C4-2B (cell line): Measurements from ENCODE around the gene ADCY1.
"Not testable (repeated sequence)": the region's sequence is repeated elsewhere in the genome, so short reads cannot be mapped to it uniquely, and the experiment has no call there.

Experiments
- H3K27ac ChIP-seq: fragments of 450-650 bp; 2 replicates; pipeline ENCODE4 v1.5.1; 2017
- ZFX ChIP-seq: fragments of 450-650 bp; IDR thresholded peaks from 2 replicates; pipeline ENCODE4 v1.6.1; 2017
- TF ChIP-seq, protein P1 (sequence below): fragments of 450-650 bp; conservative IDR thresholded peaks from 2 replicates; pipeline ENCODE4 v1.5.1; 2017; ENCODE audit warnings: mild to moderate bottlenecking

ADCY1 gene

DNA sequence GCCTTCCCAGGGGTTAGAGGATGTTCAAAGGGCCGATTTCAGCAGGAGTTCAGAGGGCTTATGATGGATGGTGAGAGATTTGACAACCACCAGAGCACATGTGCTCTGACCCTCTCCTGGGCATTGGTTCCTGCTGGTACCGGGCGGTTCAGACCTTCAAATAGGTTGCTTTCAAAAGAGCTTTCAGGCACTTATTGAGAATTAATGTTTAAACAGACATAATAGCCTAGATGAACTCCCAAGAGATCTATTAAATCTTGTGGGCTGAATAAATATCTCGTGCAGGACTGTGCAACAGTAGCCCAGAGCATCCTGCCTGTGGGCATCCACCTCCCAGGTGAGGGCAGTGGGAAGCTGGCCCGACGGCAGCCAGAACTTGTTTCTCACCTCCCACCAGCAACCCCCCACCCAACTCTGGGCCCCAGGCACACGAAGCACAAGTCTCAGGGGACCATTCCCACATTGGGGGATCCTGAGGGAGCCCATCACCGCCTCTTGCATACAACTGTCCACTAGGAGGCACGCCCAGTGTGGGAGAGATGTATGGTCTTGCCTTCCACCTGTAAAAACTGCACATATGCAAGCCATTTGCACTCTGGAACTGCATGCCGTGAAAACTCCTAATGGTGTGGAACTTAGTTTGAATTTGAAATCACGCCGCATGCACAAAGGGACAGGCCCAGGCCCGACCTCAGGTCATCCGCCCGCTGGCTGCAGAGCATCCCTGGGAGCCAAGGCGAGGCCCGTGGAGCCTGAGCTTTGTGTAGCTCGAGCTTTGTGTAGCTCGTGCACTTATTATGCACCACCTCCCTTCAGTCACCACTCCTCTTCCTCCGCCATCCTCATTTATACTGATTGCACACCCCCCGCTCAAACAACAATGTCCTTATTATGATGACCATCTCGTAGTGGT, 147.8 kb downstream of the ADCY1 start:
- TF ChIP-seq, protein P1, sequence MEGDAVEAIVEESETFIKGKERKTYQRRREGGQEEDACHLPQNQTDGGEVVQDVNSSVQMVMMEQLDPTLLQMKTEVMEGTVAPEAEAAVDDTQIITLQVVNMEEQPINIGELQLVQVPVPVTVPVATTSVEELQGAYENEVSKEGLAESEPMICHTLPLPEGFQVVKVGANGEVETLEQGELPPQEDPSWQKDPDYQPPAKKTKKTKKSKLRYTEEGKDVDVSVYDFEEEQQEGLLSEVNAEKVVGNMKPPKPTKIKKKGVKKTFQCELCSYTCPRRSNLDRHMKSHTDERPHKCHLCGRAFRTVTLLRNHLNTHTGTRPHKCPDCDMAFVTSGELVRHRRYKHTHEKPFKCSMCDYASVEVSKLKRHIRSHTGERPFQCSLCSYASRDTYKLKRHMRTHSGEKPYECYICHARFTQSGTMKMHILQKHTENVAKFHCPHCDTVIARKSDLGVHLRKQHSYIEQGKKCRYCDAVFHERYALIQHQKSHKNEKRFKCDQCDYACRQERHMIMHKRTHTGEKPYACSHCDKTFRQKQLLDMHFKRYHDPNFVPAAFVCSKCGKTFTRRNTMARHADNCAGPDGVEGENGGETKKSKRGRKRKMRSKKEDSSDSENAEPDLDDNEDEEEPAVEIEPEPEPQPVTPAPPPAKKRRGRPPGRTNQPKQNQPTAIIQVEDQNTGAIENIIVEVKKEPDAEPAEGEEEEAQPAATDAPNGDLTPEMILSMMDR, result no peak
- TF ChIP-seq ZFX, result no peak
- H3K27ac ChIP-seq, result no peak overlapping the region

- not testable (repeated sequence) for H3K27ac ChIP-seq
These were observed 151.1 kb downstream of the ADCY1 start for GRCh38 chr7:45725231-45725630.

DNA sequence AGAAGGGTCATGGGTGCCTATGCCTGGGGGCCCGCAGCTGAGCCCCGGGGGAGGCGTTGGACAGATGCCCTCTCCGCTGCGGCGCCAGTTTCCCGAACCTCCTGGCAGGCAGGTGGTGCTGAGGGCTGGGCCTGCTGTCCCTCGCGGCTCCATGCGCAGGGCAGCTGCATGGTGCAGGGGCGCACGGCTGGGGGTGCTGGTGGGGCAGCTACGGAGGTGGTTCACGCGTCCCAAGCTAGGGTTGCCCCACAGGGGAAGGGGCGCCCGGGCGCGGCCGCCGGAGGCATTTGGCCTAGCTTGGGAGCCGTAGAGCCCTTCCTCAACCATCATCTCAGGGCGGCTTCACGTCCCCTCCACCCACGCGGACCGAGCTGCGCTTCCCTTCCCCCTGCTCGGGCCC, 152.7 kb downstream of the ADCY1 start:
- TF ChIP-seq, protein P1, result no peak
- no peak overlapping the region for H3K27ac ChIP-seq

DNA sequence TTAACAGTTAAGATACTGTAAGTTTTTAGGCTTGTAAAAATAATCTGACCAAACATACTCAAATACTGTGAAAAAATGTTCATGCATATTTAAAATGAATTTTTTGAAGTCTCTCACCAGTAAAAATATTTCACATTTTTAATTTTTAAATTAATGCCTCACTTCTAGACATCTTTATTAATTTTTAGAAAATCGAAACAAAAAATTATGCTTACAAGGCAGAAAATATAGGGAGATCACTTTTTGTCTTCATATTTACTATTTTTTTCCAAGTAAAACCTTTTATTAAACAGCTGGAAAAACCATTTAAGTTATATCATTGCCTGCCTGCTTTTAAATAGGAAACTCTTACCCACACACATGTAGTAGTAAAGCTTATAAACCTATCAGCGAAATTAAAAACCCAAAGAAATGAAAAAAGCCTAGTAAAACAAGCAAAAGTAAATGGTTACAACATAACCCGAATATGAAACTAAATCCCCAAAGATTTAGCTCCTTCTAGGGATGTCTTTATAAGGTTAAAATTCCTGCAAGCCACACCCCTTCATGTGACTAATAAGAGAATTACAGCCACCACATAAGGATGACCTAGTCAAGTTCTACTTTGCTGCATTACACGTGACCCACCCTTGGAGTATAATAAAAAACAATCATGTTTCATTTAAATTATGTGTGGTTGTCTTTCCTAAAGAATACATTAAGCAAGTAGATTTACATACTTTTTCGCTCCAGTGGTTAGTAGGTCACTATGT, 157.7 kb downstream of the ADCY1 start:
- not testable (repeated sequence) for H3K27ac ChIP-seq

DNA sequence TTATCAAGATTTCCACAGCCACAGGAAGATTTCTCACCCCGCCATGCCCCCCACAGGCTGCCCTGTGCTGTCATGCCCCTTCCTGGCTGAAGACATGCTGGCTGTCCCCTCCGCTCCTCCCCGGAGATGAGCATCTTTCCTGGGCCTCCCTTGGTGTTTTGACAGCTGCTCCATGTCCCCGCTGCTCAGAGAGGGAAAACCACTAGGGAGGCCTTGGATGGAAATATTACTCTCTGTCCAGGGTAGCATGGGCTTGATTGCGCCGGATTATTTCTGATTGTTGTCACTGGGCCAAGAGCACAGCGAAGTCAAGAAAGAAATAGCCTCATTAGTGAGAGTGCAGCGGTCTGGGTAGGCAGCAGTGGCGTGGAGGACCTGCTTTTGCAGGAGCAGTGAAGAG, 164.8 kb downstream of the ADCY1 start:
- not testable (repeated sequence) for H3K27ac ChIP-seq

GRCh38 chr7:45740573-45740972, 166.4 kb downstream of the ADCY1 start:
- H3K27ac ChIP-seq, result not testable (repeated sequence)

- not testable (repeated sequence) for H3K27ac ChIP-seq
These were observed 174.8 kb downstream of the ADCY1 start for GRCh38 chr7:45748976-45749375.

DNA sequence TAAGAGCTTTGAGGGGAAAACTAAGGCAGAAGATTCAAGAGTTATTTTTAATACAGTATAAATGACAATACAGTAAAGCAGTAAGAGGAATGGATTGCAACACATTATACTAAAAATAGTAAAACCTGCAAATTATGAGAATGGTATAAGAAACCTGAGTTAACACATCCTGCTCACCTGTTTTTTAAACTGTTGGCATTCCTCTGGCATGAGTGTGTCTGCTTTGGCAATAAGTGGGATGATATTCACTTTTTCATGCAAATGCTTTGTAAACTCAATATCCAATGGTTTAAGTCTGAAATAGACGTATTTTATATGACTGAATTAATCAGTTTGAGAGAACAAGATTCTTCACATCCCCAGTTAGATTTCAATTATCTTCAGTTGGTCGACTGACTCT, 177.2 kb downstream of the ADCY1 start:
- not testable (repeated sequence) for H3K27ac ChIP-seq

GRCh38 chr7:45756333-45756732, 182.2 kb downstream of the ADCY1 start:
- not testable (repeated sequence) for H3K27ac ChIP-seq

DNA sequence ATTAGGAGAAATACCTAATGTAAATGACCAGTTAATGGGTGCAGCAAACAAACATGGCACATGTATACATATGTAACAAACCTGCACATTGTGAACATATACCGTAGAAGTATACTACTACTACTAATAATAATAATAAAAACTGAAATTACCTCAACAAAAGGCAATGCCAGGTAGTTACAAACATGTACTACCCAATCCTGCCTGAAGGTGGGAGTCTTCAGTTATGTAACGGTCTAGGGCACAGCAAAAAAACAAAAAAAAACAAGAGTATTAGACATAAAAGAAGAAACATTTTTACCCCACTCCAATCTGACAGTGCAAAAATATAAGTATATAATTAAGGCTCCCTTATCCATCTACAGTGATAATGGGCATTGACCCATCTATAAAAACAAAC, 182.6 kb downstream of the ADCY1 start:
- H3K27ac ChIP-seq, result not testable (repeated sequence)
- TF ChIP-seq, protein P1, result peak; percentile 35

DNA sequence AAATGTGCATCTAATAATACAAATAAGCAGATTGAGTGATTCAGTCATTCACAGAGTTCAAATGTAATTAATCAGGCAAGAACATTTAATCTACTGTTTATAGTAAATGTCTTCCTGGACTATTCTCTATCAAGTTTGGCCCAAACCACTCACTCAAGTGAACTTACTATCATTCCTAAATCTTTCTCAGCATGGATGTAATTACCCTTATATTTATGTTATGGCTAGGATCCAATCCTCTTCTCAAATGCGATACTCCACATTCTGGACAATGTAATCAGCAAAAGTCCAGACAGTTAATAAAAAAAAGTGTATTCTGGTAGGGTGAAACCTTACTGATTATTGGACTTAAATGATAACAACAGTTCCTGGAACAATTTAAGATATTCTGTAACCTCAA, 185.3 kb downstream of the ADCY1 start:
- not testable (repeated sequence) for H3K27ac ChIP-seq

GRCh38 chr7:45761545-45762205, 187.5 kb downstream of the ADCY1 start:
- not testable (repeated sequence) for H3K27ac ChIP-seq

DNA sequence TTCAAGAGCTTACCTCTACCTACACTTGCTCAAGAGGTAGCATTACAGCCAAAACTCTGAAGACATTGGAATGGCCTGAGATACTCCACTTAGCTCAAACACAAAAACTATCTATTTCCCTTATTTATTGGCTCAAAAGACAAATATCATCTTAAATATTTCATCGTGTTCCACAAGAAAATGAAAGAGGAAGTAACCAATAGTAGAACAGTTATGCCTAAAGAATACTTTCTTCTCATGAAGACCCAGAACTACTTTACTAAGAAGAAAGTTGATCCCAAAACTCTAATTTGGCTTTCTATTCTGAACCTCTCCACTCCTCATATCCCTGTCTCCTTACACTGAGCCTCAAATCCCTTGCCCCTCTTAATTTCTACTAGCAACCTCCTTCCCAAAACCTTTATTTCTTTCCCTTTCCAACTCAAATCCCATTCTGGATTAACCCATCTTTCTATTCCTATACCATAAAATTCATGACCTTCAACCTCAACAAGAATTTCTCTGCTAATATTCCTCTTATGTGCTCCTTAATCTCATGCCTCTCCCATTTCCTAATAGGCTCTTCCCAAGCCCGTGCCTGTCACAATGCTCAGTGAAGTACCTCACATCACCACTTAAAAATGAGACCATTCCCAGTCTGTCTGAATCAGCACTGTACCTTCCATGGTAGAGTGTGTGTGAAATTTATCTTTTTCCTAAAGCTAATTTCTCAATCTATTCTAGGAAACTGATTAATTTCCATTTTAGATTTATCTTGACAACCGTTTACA, 188.2 kb downstream of the ADCY1 start:
- not testable (repeated sequence) for H3K27ac ChIP-seq
